Thyroid gland (tissue), 4 donors: ENCODE results near the gene KIAA0930.

Source experiments
- POLR2A ChIP-seq, 2 donors: fragments of 450-650 bp; IDR thresholded peaks; one replicate each; pipeline ENCODE4 v1.6.1; 2017; ENCODE audit warnings: antibody characterized with exemption in 2 of 2, mild to moderate bottlenecking in 2 of 2, moderate library complexity in 1 of 2
- TF ChIP-seq, protein P1 (sequence below), 6 experiments: fragments of 200-600 bp in 3 of 6; fragments of 450-650 bp in 3 of 6; sonication (generic) in 3 of 6; IDR thresholded peaks; one replicate each; pipeline ENCODE4 v1.5.1; 2016 to 2019; ENCODE audit warnings: antibody characterized with exemption in 6 of 6, mild to moderate bottlenecking in 2 of 6, inconsistent platforms in 1 of 6, moderate library complexity in 1 of 6

DNA sequence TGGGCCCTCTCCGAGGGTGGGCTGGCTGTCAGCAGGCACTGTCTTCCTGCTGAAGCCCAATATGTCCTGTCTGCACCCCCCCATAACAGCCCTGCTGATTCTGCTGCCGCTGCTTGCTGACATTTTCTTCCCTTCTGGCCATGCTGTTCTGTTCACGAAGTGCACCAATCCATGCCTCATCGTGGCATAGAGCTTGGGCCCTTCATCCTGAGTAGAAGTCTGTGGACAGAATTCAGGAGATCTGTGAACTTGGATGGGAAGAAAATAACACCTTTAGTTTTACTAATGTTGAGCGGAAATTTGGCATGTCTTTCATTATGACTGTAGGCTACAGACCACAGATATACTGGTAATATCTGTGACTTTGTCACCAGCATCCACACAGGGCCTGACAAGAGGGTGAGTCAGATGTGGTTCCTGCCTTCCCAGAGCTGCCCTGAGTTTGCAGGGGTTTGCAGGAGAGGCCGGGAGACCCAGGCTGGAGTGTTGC, 14.1 kb upstream of the KIAA0930 start:
- TF ChIP-seq, protein P1, sequence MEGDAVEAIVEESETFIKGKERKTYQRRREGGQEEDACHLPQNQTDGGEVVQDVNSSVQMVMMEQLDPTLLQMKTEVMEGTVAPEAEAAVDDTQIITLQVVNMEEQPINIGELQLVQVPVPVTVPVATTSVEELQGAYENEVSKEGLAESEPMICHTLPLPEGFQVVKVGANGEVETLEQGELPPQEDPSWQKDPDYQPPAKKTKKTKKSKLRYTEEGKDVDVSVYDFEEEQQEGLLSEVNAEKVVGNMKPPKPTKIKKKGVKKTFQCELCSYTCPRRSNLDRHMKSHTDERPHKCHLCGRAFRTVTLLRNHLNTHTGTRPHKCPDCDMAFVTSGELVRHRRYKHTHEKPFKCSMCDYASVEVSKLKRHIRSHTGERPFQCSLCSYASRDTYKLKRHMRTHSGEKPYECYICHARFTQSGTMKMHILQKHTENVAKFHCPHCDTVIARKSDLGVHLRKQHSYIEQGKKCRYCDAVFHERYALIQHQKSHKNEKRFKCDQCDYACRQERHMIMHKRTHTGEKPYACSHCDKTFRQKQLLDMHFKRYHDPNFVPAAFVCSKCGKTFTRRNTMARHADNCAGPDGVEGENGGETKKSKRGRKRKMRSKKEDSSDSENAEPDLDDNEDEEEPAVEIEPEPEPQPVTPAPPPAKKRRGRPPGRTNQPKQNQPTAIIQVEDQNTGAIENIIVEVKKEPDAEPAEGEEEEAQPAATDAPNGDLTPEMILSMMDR (IDR thresholded peaks at IDR 0.05): no peak
- TF ChIP-seq POLR2A (IDR thresholded peaks at IDR 0.05): no peak
